NCI-H128 (cell line): ENCODE measurements around the gene C17orf50.
A peak's percentile ranks its signal among the peaks of the same experiment; 100 is the strongest.
"Not testable (repeated sequence)": the region's sequence is repeated elsewhere in the genome, so short reads cannot be mapped to it uniquely, and the experiment has no call there.

Experiments used
- DNase-seq: peaks from one replicate; lab custom pipeline; 2025; ENCODE audit not compliant: unreplicated experiment; lab: John Stamatoyannopoulos, UW

The C17orf50 gene

GRCh38 chr17:35751541-35751940, 9.1 kb upstream of the C17orf50 start:
- DNase-seq: not testable (repeated sequence)

DNA sequence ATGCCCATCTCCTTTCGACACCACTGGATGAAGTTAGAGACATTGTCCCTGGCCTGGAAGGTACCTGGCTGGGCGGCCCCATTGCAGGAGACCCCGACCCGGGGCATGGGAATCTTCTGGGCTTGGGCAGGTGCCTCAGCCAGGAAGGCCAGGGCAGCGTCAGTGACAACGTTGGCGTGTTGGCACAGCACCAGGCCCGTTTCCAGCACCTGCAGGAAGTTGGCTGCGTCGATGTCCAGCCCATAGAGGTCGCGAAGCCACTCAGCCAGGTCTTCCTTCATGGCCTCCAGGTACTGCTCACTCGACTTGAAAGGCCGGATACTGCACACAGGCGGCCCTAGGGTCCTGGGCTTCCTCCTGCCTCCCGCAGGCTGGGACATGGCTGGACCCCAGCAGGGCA, 8.2 kb upstream of the C17orf50 start:
- no peak for DNase-seq

DNA sequence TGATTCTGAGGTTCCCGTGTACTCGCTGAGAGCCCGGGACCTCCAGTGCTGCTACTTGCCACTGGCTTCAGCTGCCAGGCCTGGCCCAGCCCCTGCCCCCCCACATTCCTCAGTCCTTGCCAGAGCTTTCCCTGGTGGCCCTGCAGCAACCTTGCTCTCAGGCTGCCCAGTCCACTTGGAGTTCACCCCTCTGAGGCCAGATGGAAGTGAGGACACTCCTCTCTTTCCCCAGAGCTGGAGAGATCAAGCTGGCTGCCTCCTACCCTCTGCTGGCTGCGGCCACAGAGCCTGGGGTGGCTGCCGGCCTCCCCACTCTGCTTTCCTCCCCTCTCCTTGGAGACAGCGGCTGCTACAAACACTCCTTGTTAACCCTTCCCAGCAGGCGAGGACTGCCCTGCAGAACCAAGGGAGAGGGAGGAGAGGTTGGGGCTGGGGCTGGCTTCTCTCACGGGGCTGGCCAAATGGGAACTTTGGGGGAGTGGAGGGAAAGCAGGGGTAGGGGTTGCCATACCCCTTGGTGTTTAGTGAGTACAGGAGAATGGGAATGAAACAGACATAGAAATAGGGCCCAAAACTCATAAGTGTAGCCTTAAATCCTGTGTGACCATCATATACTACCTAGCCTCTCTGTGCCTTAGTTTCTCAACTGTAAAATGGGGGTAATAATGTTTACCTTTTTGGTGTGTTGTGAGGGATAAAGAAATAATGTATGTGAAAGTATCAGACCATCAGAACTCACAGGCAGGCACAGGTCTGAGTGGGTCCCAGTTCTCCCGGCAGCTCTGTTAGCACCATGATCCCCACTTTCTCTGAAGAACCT, 7.5 kb upstream of the C17orf50 start, which contains the start of gene GAS2L2:
GAS2L2 (minus strand) TSS at position 295 of the 820 bp plus-strand sequence. CDS start 389 bp downstream, outside the sequence.
- DNase-seq: no peak

- no peak for DNase-seq
Observed at GRCh38 chr17:35757243-35757642, 3.4 kb upstream of the C17orf50 start.

- no peak for DNase-seq
Observed at GRCh38 chr17:35761601-35762000, 914 bp downstream of the C17orf50 start.

DNA sequence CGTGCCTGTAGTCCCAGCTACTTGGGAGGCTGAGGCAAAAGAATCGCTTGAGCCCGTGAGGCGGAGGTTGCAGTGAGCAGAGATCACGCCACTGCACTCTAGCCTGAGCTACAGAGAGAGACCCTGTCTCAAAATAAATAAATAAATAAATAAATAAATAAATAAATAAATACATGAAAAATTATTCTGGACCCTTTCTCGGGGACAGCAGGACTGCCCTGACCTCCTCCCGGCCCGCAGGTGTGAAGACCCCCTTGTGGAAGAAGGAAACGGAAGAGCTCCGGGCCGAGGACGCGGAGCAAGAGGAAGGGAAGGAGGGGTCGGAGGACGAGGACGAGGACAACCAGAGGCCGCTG, 3.1 kb downstream of the C17orf50 start:
- no peak for DNase-seq

GRCh38 chr17:35764123-35764991, 3.7 kb downstream of the C17orf50 start:
- peak; percentile 60 for DNase-seq

GRCh38 chr17:35765086-35765710, 4.5 kb downstream of the C17orf50 start:
- no peak for DNase-seq

- DNase-seq: no peak
Observed at GRCh38 chr17:35765756-35766488, 5.2 kb downstream of the C17orf50 start.

DNA sequence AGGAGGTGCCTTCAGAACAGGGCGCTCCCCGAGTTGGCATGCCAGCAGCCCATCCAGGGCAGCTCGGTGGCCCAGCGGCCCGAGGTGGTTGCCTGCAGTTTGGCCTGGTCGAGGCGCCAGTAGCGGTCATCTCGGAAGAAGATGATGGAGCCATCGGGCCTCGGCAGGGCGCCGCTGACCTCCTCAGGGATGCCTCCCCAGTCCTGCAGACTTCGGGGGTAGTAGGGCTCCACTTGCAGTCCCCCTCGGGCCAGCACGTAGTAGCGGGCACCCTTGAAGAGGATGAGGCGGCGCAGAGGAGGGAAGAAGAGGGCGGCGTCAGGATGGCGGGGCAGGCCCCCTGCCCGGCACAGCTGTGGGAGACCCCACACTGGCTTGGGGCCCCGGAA, 5.8 kb downstream of the C17orf50 start:
- DNase-seq: no peak

GRCh38 chr17:35766903-35767510, 6.3 kb downstream of the C17orf50 start:
- DNase-seq: no peak

DNA sequence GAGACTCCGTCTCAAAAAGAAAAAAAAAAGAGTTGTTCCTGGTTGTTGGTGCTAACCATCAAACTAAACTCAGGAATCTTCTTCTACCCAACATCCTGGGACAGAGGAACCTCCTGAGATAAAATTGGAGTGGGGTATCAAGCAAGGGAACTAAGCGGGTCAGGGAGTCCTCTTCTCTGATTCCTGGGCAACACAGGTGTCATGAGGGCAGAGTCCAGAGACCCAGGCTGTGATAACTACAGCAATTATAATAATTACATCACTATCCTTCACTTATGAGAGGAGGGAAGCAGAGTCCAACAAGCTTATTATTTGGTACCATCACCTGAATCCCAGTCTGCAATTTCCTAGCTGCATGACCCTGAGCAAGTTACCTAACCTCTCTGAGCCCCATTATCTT, 8.1 kb downstream of the C17orf50 start:
- no peak for DNase-seq

- DNase-seq: no peak
Observed at GRCh38 chr17:35769895-35770486, 9.3 kb downstream of the C17orf50 start.

- DNase-seq: no peak
Observed at GRCh38 chr17:35773129-35773528, 12.4 kb downstream of the C17orf50 start.

- DNase-seq: no peak
Observed at GRCh38 chr17:35773679-35774425, 13.2 kb downstream of the C17orf50 start.

DNA sequence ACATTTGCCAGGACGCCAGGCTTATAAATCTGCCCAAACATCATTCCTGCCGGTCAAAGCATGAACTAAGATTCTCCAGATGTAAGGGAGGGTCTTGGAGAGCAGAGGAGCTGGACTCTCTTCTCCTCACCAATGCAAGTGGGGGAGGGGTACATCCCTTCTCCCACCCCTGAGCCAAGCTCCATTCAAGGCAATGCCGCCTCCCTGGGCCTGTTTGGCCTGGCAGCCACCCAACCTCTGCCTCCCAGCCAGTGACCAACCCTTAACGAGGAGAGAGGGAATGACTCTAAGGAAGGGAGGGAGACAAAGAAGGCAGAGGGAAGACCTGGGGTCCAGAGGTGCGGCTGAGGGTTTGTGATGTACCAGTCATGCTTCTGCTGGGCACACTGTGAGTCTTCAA, 13.8 kb downstream of the C17orf50 start:
- no peak for DNase-seq

DNA sequence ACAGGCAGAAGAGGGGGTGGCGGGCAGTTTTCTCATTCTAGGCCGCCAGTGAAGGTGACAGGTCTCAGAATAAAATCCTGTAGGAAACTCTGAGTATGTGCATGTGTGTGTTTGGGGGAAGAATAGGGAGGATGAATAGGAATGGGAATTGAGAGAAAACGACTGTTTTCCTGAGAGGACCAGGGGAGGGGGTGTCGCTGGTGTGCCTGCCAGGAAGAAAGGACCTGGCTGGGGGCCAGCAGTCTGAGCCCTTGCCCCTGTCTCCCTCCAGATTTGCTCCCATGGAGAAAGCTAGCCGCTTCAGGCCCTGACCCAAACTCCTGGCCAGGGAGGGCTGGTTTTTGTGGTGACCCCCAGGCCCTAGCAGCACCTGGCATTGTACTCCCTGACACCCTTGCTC, 14.4 kb downstream of the C17orf50 start:
- DNase-seq: no peak

- no peak for DNase-seq
Observed at GRCh38 chr17:35775583-35775982, 14.9 kb downstream of the C17orf50 start.

GRCh38 chr17:35778641-35779196, 18.0 kb downstream of the C17orf50 start:
- no peak for DNase-seq
